SK-N-SH treated with all-trans-retinoic acid at 6 μM for 48 hours (cell line): ENCODE results near the gene SCAMP3.

Experiments used
- ATAC-seq: fragments of 200-7000 bp; cut with Tn5 transposase; 3 replicates; pipeline ENCODE4 v1.9.1; 2020; ENCODE audit warnings: mild to moderate bottlenecking, moderate library complexity
- ARNTL ChIP-seq: fragments of 450-650 bp; formaldehyde crosslinking; IDR thresholded peaks from 2 replicates; pipeline ENCODE4 v1.5.0; 2020; ENCODE audit warnings: low read depth, mild to moderate bottlenecking, moderate library complexity, borderline replicate concordance
- BACH2 ChIP-seq: fragments of 250-450 bp; sonication (Bioruptor Pico); IDR thresholded peaks from 2 replicates; pipeline ENCODE4 v1.9.0; 2021; ENCODE audit warnings: mild to moderate bottlenecking, borderline replicate concordance
- CSDC2 ChIP-seq: fragments of 250-450 bp; sonication (Bioruptor Pico); IDR thresholded peaks from 2 replicates; pipeline ENCODE4 v1.5.0; 2020; ENCODE audit warnings: mild to moderate bottlenecking, moderate library complexity
- ESRRG ChIP-seq: fragments of 250-450 bp; sonication (Bioruptor Pico); IDR thresholded peaks from 2 replicates; pipeline ENCODE4 v1.6.1; 2021; ENCODE audit warnings: mild to moderate bottlenecking
- GLIS3 ChIP-seq: fragments of 250-450 bp; sonication (Bioruptor Pico); IDR thresholded peaks from 2 replicates; pipeline ENCODE4 v1.5.0; 2020; ENCODE audit warnings: mild to moderate bottlenecking, moderate library complexity
- ISL1 ChIP-seq: fragments of 250-450 bp; sonication (Bioruptor Pico); IDR thresholded peaks from 2 replicates; pipeline ENCODE4 v2.1.2; 2022; ENCODE audit warnings: mild to moderate bottlenecking, moderate library complexity
- OSR1 ChIP-seq: fragments of 250-450 bp; sonication (Bioruptor Pico); IDR thresholded peaks from 2 replicates; pipeline ENCODE4 v1.8.0; 2022; ENCODE audit warnings: moderate library complexity, mild to moderate bottlenecking, inconsistent platforms
- PATZ1 ChIP-seq: fragments of 250-450 bp; sonication (Bioruptor Pico); IDR thresholded peaks from 2 replicates; pipeline ENCODE4 v1.8.0; 2020; ENCODE audit warnings: mild to moderate bottlenecking, moderate library complexity, borderline replicate concordance
- PPARA ChIP-seq: fragments of 250-450 bp; sonication (Bioruptor Pico); IDR thresholded peaks from 2 replicates; pipeline ENCODE4 v1.5.0; 2020; ENCODE audit warnings: mild to moderate bottlenecking, borderline replicate concordance
- RARB ChIP-seq: fragments of 250-450 bp; sonication (Bioruptor Pico); IDR thresholded peaks from 2 replicates; pipeline ENCODE4 v1.8.0; 2021; ENCODE audit warnings: mild to moderate bottlenecking, moderate library complexity
- TCF4 ChIP-seq: fragments of 250-450 bp; sonication (Bioruptor Pico); IDR thresholded peaks from 2 replicates; pipeline ENCODE4 v1.8.0; 2021; ENCODE audit warnings: mild to moderate bottlenecking, moderate library complexity, borderline replicate concordance
- TOX ChIP-seq: fragments of 250-450 bp; sonication (Bioruptor Pico); IDR thresholded peaks from 2 replicates; pipeline ENCODE4 v1.8.0; 2021; ENCODE audit warnings: mild to moderate bottlenecking, moderate library complexity, borderline replicate concordance
- TSHZ2 ChIP-seq: fragments of 250-450 bp; sonication (Bioruptor Pico); IDR thresholded peaks from 2 replicates; pipeline ENCODE4 v1.5.0; 2020; ENCODE audit warnings: mild to moderate bottlenecking, moderate library complexity
- ZC3H10 ChIP-seq: fragments of 250-450 bp; sonication (Bioruptor Pico); IDR thresholded peaks from 2 replicates; pipeline ENCODE4 v1.5.1; 2021; ENCODE audit warnings: mild to moderate bottlenecking, moderate library complexity
- ZFP3 ChIP-seq: fragments of 250-450 bp; sonication (Bioruptor Pico); IDR thresholded peaks from 2 replicates; pipeline ENCODE4 v1.5.0; 2020; ENCODE audit warnings: mild to moderate bottlenecking, moderate library complexity
- ZFP30 ChIP-seq: fragments of 450-650 bp; formaldehyde crosslinking; IDR thresholded peaks from 2 replicates; pipeline ENCODE4 v1.5.0; 2022; ENCODE audit warnings: mild to moderate bottlenecking, moderate library complexity
- ZNF8 ChIP-seq: fragments of 450-650 bp; formaldehyde crosslinking; IDR thresholded peaks from 2 replicates; pipeline ENCODE4 v1.5.0; 2020; ENCODE audit warnings: mild to moderate bottlenecking, moderate library complexity
- TF ChIP-seq, protein P1 (sequence below): fragments of 250-450 bp; sonication (Bioruptor Pico); IDR thresholded peaks from 2 replicates; pipeline ENCODE4 v1.5.1; 2020; ENCODE audit warnings: low read depth, mild to moderate bottlenecking, moderate library complexity

SCAMP3 gene

DNA sequence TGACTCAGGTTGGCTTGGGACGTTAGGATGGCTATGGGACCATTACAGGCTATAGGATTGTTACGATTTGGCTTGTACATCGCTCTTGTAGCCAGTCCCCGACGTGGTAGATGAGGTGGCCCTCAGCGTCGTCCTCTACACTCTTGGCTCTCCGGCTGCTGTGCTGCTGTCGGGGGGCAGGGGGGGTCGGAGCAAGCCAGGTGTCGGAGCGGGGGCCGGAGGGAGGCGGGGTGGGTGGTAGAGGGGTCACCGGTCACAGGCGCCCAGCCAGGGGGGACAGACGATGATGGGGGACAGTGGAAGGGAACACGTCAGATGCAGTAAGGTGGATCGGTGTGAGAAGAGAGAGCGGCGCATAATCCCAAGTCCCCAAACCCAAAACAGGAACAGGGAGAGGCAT lies 6.5 kb upstream of the SCAMP3 start:
- TF ChIP-seq ISL1 (CRISPR knock-in tag) = no peak
- no peak for TF ChIP-seq GLIS3 (CRISPR knock-in tag)
- no peak for TF ChIP-seq OSR1 (CRISPR knock-in tag)
- no peak for TF ChIP-seq PATZ1 (CRISPR knock-in tag)
- TF ChIP-seq ESRRG (CRISPR knock-in tag) = no peak
- TF ChIP-seq TSHZ2 = no peak
- no peak for ATAC-seq

DNA sequence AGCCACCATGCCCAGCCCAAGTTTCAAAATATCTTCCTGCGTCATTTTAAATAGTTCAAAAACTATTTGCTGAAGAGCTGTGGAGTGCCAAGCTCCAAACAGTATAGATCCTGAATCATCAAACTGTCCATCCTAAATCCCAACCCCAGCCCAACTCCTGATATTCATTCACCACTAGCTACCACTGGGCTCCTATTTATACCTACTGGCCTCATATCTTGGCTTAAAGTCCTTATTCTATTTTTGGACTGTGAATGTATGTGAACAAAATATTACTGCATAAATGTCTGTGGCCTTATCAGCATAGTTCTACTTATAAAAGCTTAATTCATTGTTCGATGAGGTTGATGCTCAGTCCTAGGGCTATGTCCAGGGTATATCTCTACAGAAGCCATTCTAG lies 5.2 kb upstream of the SCAMP3 start:
- no peak for ATAC-seq

GRCh38 chr1:155266553-155266952 lies 4.4 kb upstream of the SCAMP3 start:
- ATAC-seq = no peak
- TF ChIP-seq PPARA (CRISPR knock-in tag) (no peak), ISL1 (CRISPR knock-in tag) (no peak), PATZ1 (CRISPR knock-in tag) (no peak), ZFP3 (CRISPR knock-in tag) (no peak)
- TF ChIP-seq, all 23 proteins: peak for 0

More for the DNA sequence above, 5.2 kb upstream of the SCAMP3 start:
- TF ChIP-seq TOX (CRISPR knock-in tag) (no peak), GLIS3 (CRISPR knock-in tag) (no peak)

DNA sequence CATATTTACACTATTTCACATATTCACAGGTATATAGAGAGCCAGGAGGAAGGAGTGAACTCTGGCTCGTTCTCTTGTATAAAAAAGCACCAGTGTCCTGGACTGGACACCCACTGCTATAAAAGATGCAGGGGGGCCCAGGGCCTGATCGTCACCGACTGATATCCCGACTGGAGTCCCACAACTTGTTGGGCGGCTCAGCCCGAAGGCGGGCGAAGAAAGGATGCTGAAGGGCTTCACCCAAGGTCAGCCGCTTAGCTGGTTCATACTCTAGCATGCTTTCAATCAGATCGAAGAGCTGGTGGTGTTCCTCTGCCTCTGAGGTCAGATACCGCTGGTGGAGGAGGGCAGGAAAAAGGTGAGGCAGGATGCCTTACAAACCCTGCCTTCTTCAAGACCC lies 907 bp upstream of the SCAMP3 start:
- TF ChIP-seq ARNTL (CRISPR knock-in tag) (no peak), BACH2 (no peak), ZFP3 (CRISPR knock-in tag) (no peak), ESRRG (CRISPR knock-in tag) (no peak), ZFP30 (no peak), CSDC2 (CRISPR knock-in tag) (no peak), RARB (CRISPR knock-in tag) (no peak), ISL1 (CRISPR knock-in tag) (no peak), TCF4 (CRISPR knock-in tag) (no peak), ZNF8 (no peak), ZC3H10 (no peak), TSHZ2 (no peak), TOX (CRISPR knock-in tag) (no peak)
- TF ChIP-seq, protein P1, sequence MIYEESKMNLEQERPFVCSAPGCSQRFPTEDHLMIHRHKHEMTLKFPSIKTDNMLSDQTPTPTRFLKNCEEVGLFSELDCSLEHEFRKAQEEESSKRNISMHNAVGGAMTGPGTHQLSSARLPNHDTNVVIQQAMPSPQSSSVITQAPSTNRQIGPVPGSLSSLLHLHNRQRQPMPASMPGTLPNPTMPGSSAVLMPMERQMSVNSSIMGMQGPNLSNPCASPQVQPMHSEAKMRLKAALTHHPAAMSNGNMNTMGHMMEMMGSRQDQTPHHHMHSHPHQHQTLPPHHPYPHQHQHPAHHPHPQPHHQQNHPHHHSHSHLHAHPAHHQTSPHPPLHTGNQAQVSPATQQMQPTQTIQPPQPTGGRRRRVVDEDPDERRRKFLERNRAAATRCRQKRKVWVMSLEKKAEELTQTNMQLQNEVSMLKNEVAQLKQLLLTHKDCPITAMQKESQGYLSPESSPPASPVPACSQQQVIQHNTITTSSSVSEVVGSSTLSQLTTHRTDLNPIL = no peak
- no peak for ATAC-seq
